NCI-H69 (cell line): ENCODE data around the gene PPEF2.

Source experiments
- DNase-seq: peaks from one replicate; lab custom pipeline; 2025; lab: John Stamatoyannopoulos, UW

The PPEF2 gene

GRCh38 chr4:75892508-75892907 lies 9.7 kb downstream of the PPEF2 start:
- DNase-seq, result no peak

- no peak for DNase-seq
Measured at GRCh38 chr4:75891611-75892010, 10.6 kb downstream of the PPEF2 start.

- no peak for DNase-seq
Measured at GRCh38 chr4:75889537-75890199, 12.6 kb downstream of the PPEF2 start.

GRCh38 chr4:75886104-75886503 lies 16.1 kb downstream of the PPEF2 start:
- no peak for DNase-seq

GRCh38 chr4:75881476-75881875 lies 20.8 kb downstream of the PPEF2 start:
- no peak for DNase-seq

GRCh38 chr4:75880278-75880677 lies 22.0 kb downstream of the PPEF2 start:
- no peak for DNase-seq

- DNase-seq, result no peak
Measured at GRCh38 chr4:75878246-75878756, 24.0 kb downstream of the PPEF2 start.

GRCh38 chr4:75876218-75876617 lies 26.0 kb downstream of the PPEF2 start:
- peak; percentile 4 for DNase-seq

GRCh38 chr4:75869100-75869499 lies 33.2 kb downstream of the PPEF2 start:
- DNase-seq, result no peak

GRCh38 chr4:75867130-75867529 lies 35.1 kb downstream of the PPEF2 start:
- no peak for DNase-seq

- DNase-seq, result no peak
Measured at GRCh38 chr4:75860606-75861005, 41.6 kb downstream of the PPEF2 start.

GRCh38 chr4:75858721-75859120 lies 43.5 kb downstream of the PPEF2 start:
- DNase-seq, result no peak

- peak; percentile 14 for DNase-seq
Measured at GRCh38 chr4:75849461-75849860, 52.8 kb downstream of the PPEF2 start.

GRCh38 chr4:75848891-75849290 lies 53.4 kb downstream of the PPEF2 start:
- no peak for DNase-seq

GRCh38 chr4:75848171-75848760 lies 54.0 kb downstream of the PPEF2 start:
- peak; percentile 75 for DNase-seq

- DNase-seq, result peak; percentile 88
Measured at GRCh38 chr4:75845992-75846391, 56.3 kb downstream of the PPEF2 start.

GRCh38 chr4:75844151-75844662 lies 58.0 kb downstream of the PPEF2 start:
- DNase-seq, result no peak

GRCh38 chr4:75843596-75843995 lies 58.7 kb downstream of the PPEF2 start:
- no peak for DNase-seq

- no peak for DNase-seq
Measured at GRCh38 chr4:75841641-75842520, 60.4 kb downstream of the PPEF2 start.

GRCh38 chr4:75834772-75835154 lies 67.5 kb downstream of the PPEF2 start:
- DNase-seq, result no peak

GRCh38 chr4:75834095-75834771 lies 68.0 kb downstream of the PPEF2 start:
- no peak for DNase-seq

- peak; percentile 64 for DNase-seq
Measured at GRCh38 chr4:75831856-75832405, 70.3 kb downstream of the PPEF2 start.
